Spleen (tissue), 7 donors: Measurements from ENCODE around the gene PRKCQ.

Experiments
- CTCF ChIP-seq, 11 experiments: fragments of 200-600 bp in 7 of 11; fragments of 450-650 bp in 4 of 11; sonication (generic) in 4 of 11; IDR thresholded peaks in 8 of 11; conservative IDR thresholded peaks in 3 of 11; 1 replicate in 7 of 11; 2 replicates in 4 of 11; pipeline versions ENCODE4 v1.4.0 to v1.8.0; 2016 to 2021; ENCODE audit warnings: antibody characterized with exemption in 11 of 11, inconsistent platforms in 4 of 11, mild to moderate bottlenecking in 1 of 11
- POLR2A ChIP-seq, 3 donors: fragments of 450-650 bp; IDR thresholded peaks; one replicate each; pipeline ENCODE4 v1.5.1; 2017; ENCODE audit warnings: antibody characterized with exemption in 3 of 3, mild to moderate bottlenecking in 1 of 3
- POLR2AphosphoS5 ChIP-seq, 3 donors: sonication (generic); formaldehyde crosslinking; IDR thresholded peaks; one replicate each; pipeline ENCODE4 v1.5.1; 2017; ENCODE audit warnings: antibody characterized with exemption in 3 of 3
- donor health status: DM: no; HTN: no; CAD: no; lungs with moderate emphysema.
- donor health status: DM: no; HTN: no; CAD: no.
- donor health status: DM: no; HTN: no; CAD: no.

GRCh38 chr10:6400331-6400730 is 179.7 kb downstream of the PRKCQ start:
- TF ChIP-seq CTCF (IDR thresholded peaks at IDR 0.05 in 8 of 11, conservative IDR thresholded peaks at IDR 0.05 in 3 of 11) (no peak), POLR2A (IDR thresholded peaks at IDR 0.05) (no peak), POLR2AphosphoS5 (IDR thresholded peaks at IDR 0.05) (peak in 1 of 3 donors; percentile 58)
